Mesendoderm (in vitro differentiated cells): ENCODE data around the gene EFCAB14.

Source experiments
- DNase-seq: peaks from one replicate; pipeline ENCODE4 v3.0.0; 2013
- H2AK5ac ChIP-seq: 2 replicates; pipeline ENCODE4 v1.6.1; 2013; ENCODE audit warnings: low read length, inconsistent platforms
- H2BK120ac ChIP-seq: 2 replicates; pipeline ENCODE4 v1.6.1; 2013; ENCODE audit warnings: low read depth, mild to moderate bottlenecking, low read length, moderate library complexity, mixed read lengths
- H2BK15ac ChIP-seq: replicated peaks from 2 replicates; pipeline ENCODE4 v1.6.1; 2013; ENCODE audit warnings: low read depth, mild to moderate bottlenecking, moderate library complexity
- H2BK5ac ChIP-seq: 2 replicates; pipeline ENCODE4 v1.6.1; 2013; ENCODE audit warnings: low read length, inconsistent platforms
- H3K18ac ChIP-seq: 2 replicates; pipeline ENCODE4 v1.6.1; 2013; ENCODE audit warnings: mild to moderate bottlenecking, low read length, mixed read lengths
- H3K23ac ChIP-seq: one replicate; pipeline ENCODE4 v1.6.1; 2013; ENCODE audit warnings: low read length
- H3K27ac ChIP-seq: 2 replicates; pipeline ENCODE4 v1.5.1; 2013; ENCODE audit warnings: low read depth, mild to moderate bottlenecking, inconsistent platforms, low read length, moderate library complexity
- H3K27me3 ChIP-seq: 2 replicates; pipeline ENCODE4 v1.6.1; 2013; ENCODE audit warnings: low read length, control low read depth, mild to moderate bottlenecking, inconsistent platforms; ENCODE audit not compliant: insufficient read depth, poor library complexity
- H3K36me3 ChIP-seq: 2 replicates; pipeline ENCODE4 v1.6.1; 2013; ENCODE audit warnings: low read length, inconsistent platforms; ENCODE audit not compliant: control insufficient read depth, insufficient read depth
- H3K4ac ChIP-seq: one replicate; pipeline ENCODE4 v1.6.1; 2013; ENCODE audit warnings: low read depth, mild to moderate bottlenecking, low read length, moderate library complexity
- H3K4me1 ChIP-seq: 2 replicates; pipeline ENCODE4 v1.6.1; 2013; ENCODE audit warnings: low read depth, low read length, inconsistent platforms; ENCODE audit not compliant: control insufficient read depth
- H3K4me2 ChIP-seq: 2 replicates; pipeline ENCODE4 v1.6.1; 2013; ENCODE audit warnings: low read length
- H3K4me3 ChIP-seq: 2 replicates; pipeline ENCODE4 v1.5.1; 2013; ENCODE audit warnings: mild to moderate bottlenecking, low read length
- H3K56ac ChIP-seq: one replicate; pipeline ENCODE4 v1.6.1; 2013; ENCODE audit warnings: low read length
- H3K79me1 ChIP-seq: 2 replicates; pipeline ENCODE4 v1.6.1; 2013; ENCODE audit warnings: low read length, inconsistent platforms
- H3K79me2 ChIP-seq: 2 replicates; pipeline ENCODE4 v1.6.1; 2013; ENCODE audit warnings: mild to moderate bottlenecking, low read length; ENCODE audit not compliant: control insufficient read depth, insufficient read depth
- H3K9ac ChIP-seq: 2 replicates; pipeline ENCODE4 v1.6.1; 2013; ENCODE audit warnings: low read length, inconsistent platforms
- H4K5ac ChIP-seq: one replicate; pipeline ENCODE4 v1.6.1; 2013; ENCODE audit warnings: low read length
- H4K8ac ChIP-seq: one replicate; pipeline ENCODE4 v1.6.1; 2013; ENCODE audit warnings: low read depth, mild to moderate bottlenecking, control low read depth, low read length, moderate library complexity
- WGBS: extraction: QIAGEN DNeasy Blood & Tissue Kit; methylation state at CpG from one replicate; pipeline ENCODE4 v1.1.7; 2013; ENCODE audit warnings: low lambda C conversion rate, missing lambda C conversion rate; ENCODE audit not compliant: insufficient coverage; ENCODE audit errors: extremely low coverage; 5-methylcytosine and 5-hydroxymethylcytosine counted together

EFCAB14 gene

GRCh38 chr1:46681333-46682034 is 37.4 kb downstream of the EFCAB14 start:
- no peak overlapping the region for H2BK15ac ChIP-seq
- no peak overlapping the region for H3K4me3 ChIP-seq
- no peak overlapping the region for H2BK120ac ChIP-seq
- no peak overlapping the region for H3K9ac ChIP-seq
- no peak overlapping the region for H4K5ac ChIP-seq
- no peak overlapping the region for H2AK5ac ChIP-seq
- no peak overlapping the region for H3K23ac ChIP-seq
- H3K27me3 ChIP-seq: no peaks in the 10 kb centered on the region
- peaks cover 5% of the 10 kb centered on the region for H3K36me3 ChIP-seq
- no peak overlapping the region for H3K4me2 ChIP-seq
- no peak overlapping the region for H2BK5ac ChIP-seq
- no peaks in the 10 kb centered on the region for H3K4me1 ChIP-seq
- no peak overlapping the region for H3K4ac ChIP-seq
- no peak for DNase-seq
- no CpG with 5 or more reads among the region's 1 CpG for WGBS
- no peak overlapping the region for H4K8ac ChIP-seq
- no peaks in the 10 kb centered on the region for H3K79me2 ChIP-seq
- no peak overlapping the region for H3K27ac ChIP-seq
- H3K18ac ChIP-seq: no peak overlapping the region
- no peak overlapping the region for H3K56ac ChIP-seq
- no peaks in the 10 kb centered on the region for H3K79me1 ChIP-seq

- Histone ChIP-seq H2AK5ac (no peak overlapping the region), H4K8ac (no peak overlapping the region), H3K18ac (no peak overlapping the region), H3K56ac (no peak overlapping the region), H3K36me3 (peaks cover 6% of the 10 kb centered on the region), H3K23ac (no peak overlapping the region), H3K4me3 (no peak overlapping the region), H3K4me1 (peaks cover 2% of the 10 kb centered on the region), H4K5ac (no peak overlapping the region), H3K4ac (no peak overlapping the region), H3K9ac (no peak overlapping the region), H3K79me2 (no peaks in the 10 kb centered on the region), H3K27ac (no peak overlapping the region), H2BK120ac (no peak overlapping the region), H2BK5ac (no peak overlapping the region), H3K27me3 (no peaks in the 10 kb centered on the region), H3K4me2 (no peak overlapping the region), H2BK15ac (no peak overlapping the region), H3K79me1 (no peaks in the 10 kb centered on the region)
- no peak for DNase-seq
- WGBS: no CpG with 5 or more reads among the region's 6 CpGs
These were observed 38.9 kb downstream of the EFCAB14 start for GRCh38 chr1:46679789-46680573.

GRCh38 chr1:46677339-46677738 is 41.6 kb downstream of the EFCAB14 start:
- no peak overlapping the region for H4K5ac ChIP-seq
- no peak overlapping the region for H3K4me3 ChIP-seq
- H3K23ac ChIP-seq: no peak overlapping the region
- no peak overlapping the region for H2BK15ac ChIP-seq
- H2BK120ac ChIP-seq: no peak overlapping the region
- H4K8ac ChIP-seq: no peak overlapping the region
- no peak overlapping the region for H3K18ac ChIP-seq
- no peak overlapping the region for H2AK5ac ChIP-seq
- no peak overlapping the region for H3K56ac ChIP-seq
- H3K4ac ChIP-seq: no peak overlapping the region
- DNase-seq: no peak
- H2BK5ac ChIP-seq: no peak overlapping the region
- H3K4me2 ChIP-seq: no peak overlapping the region
- peaks cover 5% of the 10 kb centered on the region for H3K36me3 ChIP-seq
- H3K27me3 ChIP-seq: no peaks in the 10 kb centered on the region
- H3K79me1 ChIP-seq: no peaks in the 10 kb centered on the region
- no peak overlapping the region for H3K9ac ChIP-seq
- no peaks in the 10 kb centered on the region for H3K79me2 ChIP-seq
- H3K4me1 ChIP-seq: peaks cover 2% of the 10 kb centered on the region
- H3K27ac ChIP-seq: no peak overlapping the region
- WGBS: no CpG with 5 or more reads among the region's 1 CpG

- no CpG with 5 or more reads among the region's 1 CpG for WGBS
- Histone ChIP-seq H3K23ac (no peak overlapping the region), H3K4me3 (no peak overlapping the region), H3K4me2 (no peak overlapping the region), H2BK15ac (no peak overlapping the region), H3K4me1 (peaks cover 2% of the 10 kb centered on the region), H3K56ac (no peak overlapping the region), H3K9ac (no peak overlapping the region), H3K79me2 (no peaks in the 10 kb centered on the region), H3K4ac (no peak overlapping the region), H2BK120ac (no peak overlapping the region), H4K5ac (no peak overlapping the region), H3K79me1 (no peaks in the 10 kb centered on the region), H3K18ac (no peak overlapping the region), H2AK5ac (no peak overlapping the region), H2BK5ac (no peak overlapping the region), H3K36me3 (peaks cover 5% of the 10 kb centered on the region), H4K8ac (no peak overlapping the region), H3K27ac (no peak overlapping the region), H3K27me3 (no peaks in the 10 kb centered on the region)
- DNase-seq: no peak
These were observed 42.4 kb downstream of the EFCAB14 start for GRCh38 chr1:46676531-46676930.

- H3K79me2 ChIP-seq: no peaks in the 10 kb centered on the region
- no peaks in the 10 kb centered on the region for H3K27me3 ChIP-seq
- H3K9ac ChIP-seq: no peak overlapping the region
- no peak overlapping the region for H2BK15ac ChIP-seq
- H2BK120ac ChIP-seq: no peak overlapping the region
- H2BK5ac ChIP-seq: no peak overlapping the region
- H4K8ac ChIP-seq: no peak overlapping the region
- peak; percentile 71 for DNase-seq
- no peak overlapping the region for H3K56ac ChIP-seq
- peaks cover 5% of the 10 kb centered on the region for H3K36me3 ChIP-seq
- H3K18ac ChIP-seq: no peak overlapping the region
- peaks cover 2% of the 10 kb centered on the region for H3K4me1 ChIP-seq
- no peak overlapping the region for H3K23ac ChIP-seq
- no peak overlapping the region for H2AK5ac ChIP-seq
- no peak overlapping the region for H3K4me3 ChIP-seq
- no peak overlapping the region for H3K4me2 ChIP-seq
- no peak overlapping the region for H3K27ac ChIP-seq
- no peaks in the 10 kb centered on the region for H3K79me1 ChIP-seq
- no CpG with 5 or more reads among the region's 1 CpG for WGBS
- no peak overlapping the region for H4K5ac ChIP-seq
- H3K4ac ChIP-seq: no peak overlapping the region
These were observed 43.2 kb downstream of the EFCAB14 start for GRCh38 chr1:46675549-46676314.
